ENCODE measurements around the gene CCDC71L.

CCDC71L gene

GRCh38 chr7:106658316-106659165 is 2.4 kb downstream of the CCDC71L start:
- no peak for DNase-seq

DNA sequence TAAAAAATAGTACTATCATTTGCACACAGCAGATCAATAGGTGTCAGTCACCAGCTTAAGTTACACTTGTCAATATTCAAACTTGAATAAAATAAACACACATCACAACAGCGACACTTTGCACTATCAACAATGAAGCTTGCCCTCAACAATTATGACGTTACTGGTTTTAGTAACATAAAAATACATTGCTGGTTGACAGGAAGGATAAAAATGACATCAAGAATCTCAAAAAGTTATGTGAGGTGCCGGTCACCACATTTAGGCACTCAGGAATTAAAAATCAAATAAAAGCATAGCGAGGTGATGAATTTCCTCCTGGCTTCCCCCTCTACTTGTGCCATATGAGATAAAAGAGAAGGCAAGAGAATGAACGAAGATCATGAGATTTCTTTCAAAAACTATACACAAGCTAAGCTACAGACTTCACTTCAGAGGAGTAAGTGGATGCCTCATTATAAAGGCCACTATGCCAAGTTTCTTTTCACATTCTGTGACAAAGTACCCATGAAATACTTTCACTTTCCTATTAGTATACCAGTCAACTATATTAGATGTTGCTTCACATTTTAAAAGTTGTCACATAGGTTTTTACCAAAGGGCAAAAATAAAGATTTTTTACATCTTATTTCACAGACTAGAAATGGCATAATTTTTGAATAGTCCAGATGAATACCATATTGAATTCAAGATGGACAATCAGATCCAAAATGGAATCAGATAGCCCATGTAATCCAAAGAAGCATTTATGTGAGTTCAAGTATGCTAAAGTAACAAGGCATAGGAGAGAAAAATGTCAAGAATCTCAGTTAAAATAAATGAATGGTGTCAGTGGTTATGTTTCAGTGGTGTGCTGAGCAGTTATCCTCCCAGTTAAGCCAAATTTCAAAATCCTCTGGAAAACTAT is 3.6 kb downstream of the CCDC71L start:
- no peak for DNase-seq

GRCh38 chr7:106655703-106656498 is 5.1 kb downstream of the CCDC71L start:
- DNase-seq: no peak

- DNase-seq: no peak
Observed at GRCh38 chr7:106653488-106653887, 7.5 kb downstream of the CCDC71L start.

- no peak for DNase-seq
Observed at GRCh38 chr7:106652909-106653308, 8.0 kb downstream of the CCDC71L start.

GRCh38 chr7:106652092-106652491 is 8.9 kb downstream of the CCDC71L start:
- no peak for DNase-seq

GRCh38 chr7:106646256-106646655 is 14.7 kb downstream of the CCDC71L start:
- DNase-seq: no peak

DNA sequence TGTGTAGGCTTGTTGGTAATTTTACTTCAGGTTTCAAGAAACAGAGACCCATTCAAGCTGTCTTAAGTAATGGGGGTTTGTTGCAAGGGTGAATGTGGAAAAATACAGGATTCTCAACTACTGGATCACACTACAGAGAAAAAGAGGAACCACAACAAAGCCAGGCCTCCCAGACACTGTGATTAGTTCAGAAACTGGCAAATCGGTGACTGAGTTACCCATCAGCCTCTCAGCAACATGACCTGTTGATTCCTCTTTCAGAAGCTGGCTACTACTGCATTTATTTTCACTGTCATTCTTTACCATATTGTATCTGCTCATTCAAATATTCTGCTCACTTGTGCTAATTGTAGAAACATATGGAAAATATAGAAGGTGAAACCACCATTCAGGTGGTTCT is 16.0 kb downstream of the CCDC71L start:
- no peak for DNase-seq

- no peak for DNase-seq
Observed at GRCh38 chr7:106643216-106644000, 17.6 kb downstream of the CCDC71L start.

DNA sequence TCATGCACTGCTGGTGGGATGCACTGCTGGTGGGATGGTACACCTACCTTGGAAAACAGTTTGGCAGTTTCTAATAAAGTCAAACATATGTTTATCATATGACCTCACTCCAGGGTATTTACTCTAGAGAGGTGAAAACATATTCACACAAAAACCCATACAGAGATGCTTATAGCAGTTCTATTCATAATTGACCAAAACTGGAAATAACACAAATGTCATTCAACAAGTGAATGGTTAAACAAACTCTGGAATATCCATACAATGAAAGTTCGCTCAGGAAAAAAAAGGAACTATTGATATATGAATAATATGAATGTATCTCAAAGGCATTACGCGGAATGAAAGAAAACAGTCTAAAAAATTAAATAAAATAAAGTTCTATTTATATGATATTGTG is 19.5 kb downstream of the CCDC71L start:
- no peak for DNase-seq

DNA sequence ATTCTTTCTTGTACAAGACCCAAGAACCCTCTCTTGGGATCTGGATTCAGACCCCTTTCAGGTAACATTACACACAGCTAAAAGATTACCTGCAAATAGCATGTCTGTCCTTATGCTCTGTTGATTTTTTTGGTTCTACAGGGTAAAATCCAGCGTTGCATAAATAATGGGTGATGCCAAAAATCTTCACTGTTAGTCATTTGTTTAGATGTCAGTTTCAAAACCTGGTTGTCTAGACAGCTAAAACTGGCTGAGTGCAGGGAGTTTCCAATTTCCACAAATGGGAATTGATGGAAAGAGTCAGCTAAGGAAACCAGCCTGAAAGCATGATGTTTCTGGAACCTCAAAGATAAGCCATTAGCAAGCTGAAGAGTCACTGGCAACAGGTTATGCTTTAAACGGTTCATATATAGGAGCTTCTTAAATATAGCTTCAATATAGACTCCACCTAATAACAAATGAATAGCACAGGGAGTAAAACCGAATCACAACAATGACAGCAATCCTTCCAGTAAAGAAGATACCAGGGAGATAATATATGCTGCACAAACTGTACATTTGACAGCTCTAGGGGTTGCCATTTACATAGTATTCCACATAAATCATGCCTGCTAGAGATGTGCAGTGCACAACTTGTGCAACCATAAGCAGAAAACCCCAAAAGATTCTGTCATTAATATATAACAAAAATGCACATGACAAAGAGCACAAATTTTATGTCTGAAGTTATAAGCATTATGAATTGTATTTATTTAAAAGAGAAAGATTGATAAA is 20.4 kb downstream of the CCDC71L start:
- DNase-seq: no peak

DNA sequence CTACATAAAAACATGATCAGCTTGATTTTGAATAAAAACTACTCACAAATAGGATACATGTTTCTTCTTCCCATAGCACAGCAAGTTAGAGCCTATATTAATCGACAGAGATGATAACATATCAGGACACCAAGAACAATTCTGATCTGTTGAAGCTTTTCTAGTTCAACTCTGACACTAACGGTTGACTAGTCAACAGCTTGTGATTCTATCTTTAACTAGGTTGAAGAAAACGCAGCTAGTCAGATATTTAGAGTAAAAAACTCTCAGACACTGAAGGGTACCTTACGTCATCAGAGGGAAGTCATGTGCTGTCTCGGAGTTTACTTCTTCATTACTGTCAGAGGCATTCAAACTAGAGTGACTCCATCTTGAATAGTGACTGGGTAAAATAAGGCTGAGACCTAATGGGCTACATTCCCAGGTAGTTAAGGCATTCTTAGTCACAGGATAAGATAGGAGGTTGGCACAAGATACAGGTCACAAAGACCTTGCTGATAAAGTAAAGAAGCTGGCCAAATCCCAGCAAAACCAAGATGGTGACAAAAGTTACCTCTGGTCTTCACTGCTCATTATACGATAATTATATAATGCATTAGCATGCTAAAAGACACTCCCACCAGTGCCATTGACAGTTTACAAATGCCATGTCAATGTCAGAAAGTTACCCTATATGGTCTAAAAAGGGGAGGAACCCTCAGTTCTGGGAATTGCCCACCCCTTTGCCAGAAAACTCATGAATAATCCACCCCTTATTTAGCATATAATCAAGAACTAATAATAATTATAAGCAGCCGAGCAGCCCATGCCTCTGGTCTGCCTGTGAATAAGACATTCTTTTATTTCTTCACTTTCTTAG is 21.3 kb downstream of the CCDC71L start:
- DNase-seq: no peak

DNA sequence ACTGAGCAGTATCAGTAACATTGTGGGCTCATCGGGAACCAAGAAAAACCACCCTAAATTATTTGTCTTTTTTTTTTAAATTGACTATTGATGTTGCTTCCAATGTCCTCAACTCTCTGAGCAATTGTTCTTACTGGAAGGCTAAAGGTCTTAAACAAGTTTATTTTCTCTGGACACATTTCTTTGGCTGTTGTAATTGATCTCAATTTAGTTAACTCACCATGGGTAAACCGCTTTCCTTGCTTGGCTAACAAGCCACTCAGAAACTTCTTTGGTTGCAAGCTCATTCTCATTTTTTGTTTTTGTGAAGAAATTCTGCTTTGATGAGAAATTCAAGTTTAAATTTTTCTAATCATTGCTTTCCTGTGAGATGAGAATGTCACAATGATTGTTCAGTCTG is 25.5 kb downstream of the CCDC71L start:
- no peak for DNase-seq

GRCh38 chr7:106634958-106635357 is 26.0 kb downstream of the CCDC71L start:
- DNase-seq: no peak

DNA sequence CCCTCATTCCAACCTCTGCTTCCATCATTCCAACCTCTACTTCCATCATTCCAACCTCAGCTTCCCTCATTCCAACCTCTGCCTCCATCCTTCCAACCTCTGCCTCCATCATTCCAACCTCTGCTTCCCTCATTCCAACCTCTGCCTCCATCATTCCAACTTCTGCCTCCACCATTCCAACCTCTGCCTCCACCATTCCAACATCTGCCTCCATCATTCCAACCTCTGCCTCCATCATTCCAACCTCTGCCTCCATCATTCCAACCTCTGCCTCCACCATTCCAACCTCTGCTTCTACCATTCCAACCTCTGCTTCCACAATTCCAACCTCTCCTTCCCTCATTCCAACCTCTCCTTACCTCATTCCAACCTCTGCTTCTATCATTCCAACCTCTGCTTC is 30.3 kb downstream of the CCDC71L start:
- DNase-seq: no peak

- no peak for DNase-seq
Observed at GRCh38 chr7:106629516-106629915, 31.4 kb downstream of the CCDC71L start.

DNA sequence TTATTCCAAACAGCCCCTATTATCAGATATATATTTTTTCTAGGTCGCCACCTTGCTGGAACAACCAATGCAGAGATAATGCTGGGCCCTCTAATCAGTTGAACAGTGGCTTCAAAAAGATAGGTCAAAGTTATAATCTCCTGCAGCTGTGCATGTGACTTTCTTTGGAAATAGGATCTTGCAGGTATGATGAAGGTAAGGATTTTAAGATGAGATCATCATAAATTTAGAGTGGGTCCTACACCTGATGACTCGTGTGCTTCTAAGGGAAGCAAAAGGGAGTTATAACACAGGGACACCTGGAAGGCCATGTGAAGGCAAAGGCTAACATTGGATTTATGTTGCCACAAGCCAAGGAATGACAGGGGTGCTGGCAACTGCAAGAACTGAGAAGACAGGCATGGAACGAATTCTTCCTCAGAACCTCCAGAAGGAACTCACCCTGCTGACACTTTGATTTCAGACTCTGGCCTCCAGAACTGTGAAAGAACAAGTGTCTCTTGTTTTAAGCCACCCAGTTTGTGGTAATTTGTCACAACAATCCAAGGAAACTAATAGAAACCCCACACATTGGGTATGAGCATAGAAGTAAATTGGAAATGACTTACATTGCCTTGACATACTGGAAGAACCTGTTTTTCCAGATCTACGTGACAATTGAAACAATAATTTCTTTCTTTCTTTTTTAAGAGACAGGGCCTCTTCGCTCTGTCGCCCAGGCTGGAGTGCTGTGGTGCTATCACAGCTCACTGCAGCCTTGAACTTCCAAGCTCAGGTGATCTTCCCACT is 34.4 kb downstream of the CCDC71L start:
- DNase-seq: peak; percentile 93 to 95

- no peak for DNase-seq
Observed at GRCh38 chr7:106625678-106626301, 35.2 kb downstream of the CCDC71L start.

DNA sequence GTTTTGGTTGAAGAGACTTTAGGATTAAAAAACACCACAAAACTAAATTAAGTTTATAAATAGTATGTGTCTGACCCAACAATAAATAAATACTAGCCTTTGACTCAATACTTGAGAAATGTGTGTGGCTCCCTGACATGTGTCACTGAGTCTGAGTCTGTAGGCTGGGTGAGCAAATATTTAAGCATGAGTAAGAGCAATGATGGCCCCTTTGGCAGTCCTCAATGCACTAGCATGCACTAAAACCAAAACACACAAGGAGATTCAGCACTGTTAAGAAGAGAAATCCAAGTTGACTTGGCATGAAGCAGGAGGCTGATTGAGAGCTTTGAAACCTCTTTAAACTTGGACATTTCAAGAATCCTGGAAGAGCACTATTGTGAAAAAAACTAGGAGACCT is 37.1 kb downstream of the CCDC71L start:
- DNase-seq: no peak

Measured in NCI-H526 (cell line).